RWPE1 (cell line): Measurements from ENCODE around the gene GOLPH3L.

Experiments
- CTCF ChIA-PET: fragments of 350-600 bp; sonication (Branson Sonifier 250); formaldehyde crosslinking; extraction: SDS; loops from one replicate; lab custom pipeline; 2021; lab: Yijun Ruan, JAX
- POLR2A ChIA-PET: fragments of 400-600 bp; formaldehyde crosslinking; extraction: SDS; loops from one replicate; lab custom pipeline; 2020; ENCODE audit warnings: antibody characterized with exemption; ENCODE audit not compliant: low non-redundant PET; lab: Yijun Ruan, JAX
- DNase-seq: peaks from one replicate; pipeline ENCODE4 v3.0.0; 2012; ENCODE audit warnings: low spot score
- H3K27ac ChIP-seq: fragments of 450-650 bp; 2 replicates; pipeline ENCODE4 v1.5.1; 2017
- TF ChIP-seq, protein P1 (sequence below): fragments of 450-650 bp; conservative IDR thresholded peaks from 2 replicates; pipeline ENCODE4 v1.5.1; 2017; ENCODE audit warnings: low read depth, mild to moderate bottlenecking

Gene GOLPH3L

DNA sequence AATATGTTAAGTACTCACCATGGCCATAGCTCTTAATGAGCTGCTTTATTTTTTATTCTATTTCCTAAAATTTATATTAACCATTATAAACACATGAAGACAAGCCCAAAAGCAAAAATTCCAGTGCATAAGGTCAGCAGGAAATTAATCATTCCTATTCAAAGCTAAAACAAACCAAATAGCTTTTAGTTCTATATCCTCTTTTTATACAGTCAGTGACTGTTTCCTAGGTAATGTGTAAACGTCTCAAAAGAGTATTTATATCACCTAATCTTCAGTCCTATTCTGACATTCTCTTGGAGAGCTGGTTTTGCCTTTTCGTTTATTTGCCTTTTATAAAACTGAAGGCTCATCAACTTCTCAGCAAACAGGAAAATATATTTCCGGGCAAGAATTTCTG lies 4.2 kb downstream of the GOLPH3L start:
- POLR2A ChIA-PET = interaction anchor here (0.6 kb wide), 1 partner anchor 1345 kb away, joined by 11 read pairs; no protein-coding TSS in a partner anchor
- H3K27ac ChIP-seq = no peak overlapping the region
- TF ChIP-seq, protein P1, sequence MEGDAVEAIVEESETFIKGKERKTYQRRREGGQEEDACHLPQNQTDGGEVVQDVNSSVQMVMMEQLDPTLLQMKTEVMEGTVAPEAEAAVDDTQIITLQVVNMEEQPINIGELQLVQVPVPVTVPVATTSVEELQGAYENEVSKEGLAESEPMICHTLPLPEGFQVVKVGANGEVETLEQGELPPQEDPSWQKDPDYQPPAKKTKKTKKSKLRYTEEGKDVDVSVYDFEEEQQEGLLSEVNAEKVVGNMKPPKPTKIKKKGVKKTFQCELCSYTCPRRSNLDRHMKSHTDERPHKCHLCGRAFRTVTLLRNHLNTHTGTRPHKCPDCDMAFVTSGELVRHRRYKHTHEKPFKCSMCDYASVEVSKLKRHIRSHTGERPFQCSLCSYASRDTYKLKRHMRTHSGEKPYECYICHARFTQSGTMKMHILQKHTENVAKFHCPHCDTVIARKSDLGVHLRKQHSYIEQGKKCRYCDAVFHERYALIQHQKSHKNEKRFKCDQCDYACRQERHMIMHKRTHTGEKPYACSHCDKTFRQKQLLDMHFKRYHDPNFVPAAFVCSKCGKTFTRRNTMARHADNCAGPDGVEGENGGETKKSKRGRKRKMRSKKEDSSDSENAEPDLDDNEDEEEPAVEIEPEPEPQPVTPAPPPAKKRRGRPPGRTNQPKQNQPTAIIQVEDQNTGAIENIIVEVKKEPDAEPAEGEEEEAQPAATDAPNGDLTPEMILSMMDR = no peak
- DNase-seq = peak; percentile 6
- CTCF ChIA-PET = interaction anchor here (1.0 kb wide), 1 partner anchor 133 kb away, joined by 4 read pairs; no protein-coding TSS in a partner anchor

DNA sequence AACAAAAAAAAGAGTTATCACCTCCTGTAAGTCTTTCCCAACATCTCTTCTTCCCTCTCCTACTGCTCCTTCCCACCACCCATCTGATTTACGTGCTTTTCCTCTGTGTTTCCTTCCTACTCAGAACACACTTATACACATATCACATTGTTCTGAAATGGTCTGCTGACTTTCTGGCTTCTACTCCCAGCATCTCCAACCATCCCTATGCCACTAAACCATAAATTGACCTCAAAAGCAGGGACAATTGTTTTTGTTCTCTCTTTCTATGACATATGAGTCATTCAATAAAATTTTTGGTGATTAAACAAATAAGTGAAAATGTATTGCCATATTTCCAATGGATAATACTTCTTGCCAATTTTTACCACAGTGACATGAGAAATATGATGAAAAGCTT lies 8.2 kb downstream of the GOLPH3L start:
- TF ChIP-seq, protein P1 = no peak
- ChIA-PET CTCF (interaction anchor here (0.6 kb wide), 1 partner anchor 11 kb away, joined by 3 read pairs; no protein-coding TSS in a partner anchor), POLR2A (no interaction called here)
- H3K27ac ChIP-seq = no peak overlapping the region
- no peak for DNase-seq

GRCh38 chr1:150686275-150686674 lies 10.7 kb downstream of the GOLPH3L start:
- no peak for DNase-seq
- no peak overlapping the region for H3K27ac ChIP-seq
- ChIA-PET POLR2A (no interaction called here), CTCF (no interaction called here)
- TF ChIP-seq, protein P1 = no peak

DNA sequence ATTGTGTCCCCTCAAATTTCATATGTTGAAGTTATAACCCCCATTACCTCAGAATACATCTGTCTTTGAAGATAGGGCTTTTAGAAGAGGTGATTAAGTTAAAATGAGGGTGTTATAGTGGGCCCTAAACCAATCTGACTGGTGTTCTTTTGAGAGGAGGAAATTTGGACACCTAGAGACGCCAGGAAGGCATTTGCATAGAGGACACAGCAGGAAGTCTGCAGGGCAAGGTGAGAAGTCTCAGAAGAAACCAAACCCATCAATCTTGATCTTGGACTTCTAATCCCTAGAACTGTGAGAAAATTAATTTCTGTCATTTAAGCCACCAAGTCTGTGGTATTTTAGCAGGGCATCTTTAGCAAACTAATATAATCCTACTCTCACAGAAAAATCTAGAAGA lies 13.0 kb downstream of the GOLPH3L start:
- H3K27ac ChIP-seq = no peak overlapping the region
- DNase-seq = no peak
- ChIA-PET CTCF (interaction anchor here (0.6 kb wide), 1 partner anchor 227 kb away, joined by 3 read pairs; no protein-coding TSS in a partner anchor), POLR2A (no interaction called here)
- TF ChIP-seq, protein P1 = no peak

- H3K27ac ChIP-seq = no peak overlapping the region
- POLR2A ChIA-PET = no interaction called here
- CTCF ChIA-PET = no interaction called here
- DNase-seq = no peak
- TF ChIP-seq, protein P1 = no peak
These were observed 18.0 kb downstream of the GOLPH3L start for GRCh38 chr1:150678988-150679387.

- no peak overlapping the region for H3K27ac ChIP-seq
- CTCF ChIA-PET = no interaction called here
- POLR2A ChIA-PET = no interaction called here
- no peak for DNase-seq
- TF ChIP-seq, protein P1 = no peak
These were observed 22.1 kb downstream of the GOLPH3L start for GRCh38 chr1:150674881-150675280.
